MG63 (cell line): ENCODE data around the gene PAWR. TPM values are rescaled to one million over a fixed set of nuclear protein-coding genes. Genes with fewer than 3 reads are reported as not detected.

Source experiments
- DNase-seq: peaks from one replicate; pipeline ENCODE4 v3.0.0-alpha.2; 2020
- H3K27me3 ChIP-seq: fragments of 250-450 bp; sonication (Bioruptor Pico); 2 replicates; pipeline ENCODE4 v1.5.1; 2020; ENCODE audit warnings: mild to moderate bottlenecking, moderate library complexity
- H3K36me3 ChIP-seq: fragments of 250-450 bp; sonication (Bioruptor Pico); 2 replicates; pipeline ENCODE4 v1.5.1; 2020; ENCODE audit warnings: mild to moderate bottlenecking, moderate library complexity
- H3K4me3 ChIP-seq: fragments of 250-450 bp; sonication (Bioruptor Pico); 2 replicates; pipeline ENCODE4 v1.5.1; 2020; ENCODE audit warnings: mild to moderate bottlenecking, moderate library complexity
- H3K9me3 ChIP-seq: fragments of 250-450 bp; sonication (Bioruptor Pico); 2 replicates; pipeline ENCODE4 v1.5.1; 2020; ENCODE audit warnings: mild to moderate bottlenecking, moderate library complexity
- total RNA-seq: library from RNA; depleted of rRNA; stranded (reverse); fragments of >200 nt; shearing (Covaris generic); gene quantifications from 2 replicates; pipeline ENCODE4 v1.2.3, GENCODE V29; 2014; ENCODE audit warnings: low replicate concordance; rRNA removed

Gene PAWR
- total RNA-seq, result 25.5 and 80.3 TPM in 2 replicates

GRCh38 chr12:79690638-79691510, at the start of gene PAWR:
TSS of gene PAWR (minus strand) at chr12:79690964. CDS start at chr12:79690244, 720 bp downstream.
- H3K27me3 ChIP-seq, result no peaks in the 10 kb centered on the region
- H3K36me3 ChIP-seq, result peaks cover 14% of the 10 kb centered on the region
- H3K9me3 ChIP-seq, result no peaks in the 10 kb centered on the region
- peak; percentile 84 for DNase-seq
- peak within 1 kb of the TSS; percentile 96 for H3K4me3 ChIP-seq

GRCh38 chr12:79737875-79738718, 47.3 kb upstream of the PAWR start:
- no peaks in the 10 kb centered on the region for H3K27me3 ChIP-seq
- DNase-seq, result peak; percentile 16
- H3K36me3 ChIP-seq, result no peaks in the 10 kb centered on the region
- no peaks in the 10 kb centered on the region for H3K9me3 ChIP-seq
- H3K4me3 ChIP-seq, result no peak overlapping the region

- no peaks in the 10 kb centered on the region; the same call in 1 of the 2 replicates for H3K9me3 ChIP-seq
- no peaks in the 10 kb centered on the region for H3K27me3 ChIP-seq
- DNase-seq, result no peak
- H3K4me3 ChIP-seq, result no peak overlapping the region
- H3K36me3 ChIP-seq, result no peaks in the 10 kb centered on the region
These were observed 41.9 kb upstream of the PAWR start for GRCh38 chr12:79732638-79733037.

- Histone ChIP-seq H3K27me3 (no peaks in the 10 kb centered on the region), H3K36me3 (no peaks in the 10 kb centered on the region), H3K9me3 (no peaks in the 10 kb centered on the region; the same call in none of the 2 replicates), H3K4me3 (no peak overlapping the region)
- no peak for DNase-seq
These were observed 35.2 kb upstream of the PAWR start for GRCh38 chr12:79725987-79726386.

- Histone ChIP-seq H3K9me3 (no peaks in the 10 kb centered on the region), H3K4me3 (no peak overlapping the region), H3K27me3 (no peaks in the 10 kb centered on the region), H3K36me3 (no peaks in the 10 kb centered on the region)
- DNase-seq, result no peak
These were observed 26.2 kb upstream of the PAWR start for GRCh38 chr12:79717006-79717405.

- Histone ChIP-seq H3K4me3 (no peak overlapping the region), H3K36me3 (no peaks in the 10 kb centered on the region), H3K9me3 (no peaks in the 10 kb centered on the region), H3K27me3 (no peaks in the 10 kb centered on the region)
- no peak for DNase-seq
These were observed 24.5 kb upstream of the PAWR start for GRCh38 chr12:79715308-79715707.

- H3K27me3 ChIP-seq, result no peaks in the 10 kb centered on the region
- DNase-seq, result no peak
- no peaks in the 10 kb centered on the region for H3K36me3 ChIP-seq
- no peak overlapping the region for H3K4me3 ChIP-seq
- H3K9me3 ChIP-seq, result no peaks in the 10 kb centered on the region
These were observed 20.1 kb upstream of the PAWR start for GRCh38 chr12:79710707-79711483.

GRCh38 chr12:79707830-79708229, 17.1 kb upstream of the PAWR start:
- H3K36me3 ChIP-seq, result no peaks in the 10 kb centered on the region
- H3K9me3 ChIP-seq, result no peaks in the 10 kb centered on the region
- DNase-seq, result no peak
- no peak overlapping the region for H3K4me3 ChIP-seq
- no peaks in the 10 kb centered on the region for H3K27me3 ChIP-seq

GRCh38 chr12:79706676-79707075, 15.9 kb upstream of the PAWR start:
- no peak for DNase-seq
- Histone ChIP-seq H3K27me3 (no peaks in the 10 kb centered on the region), H3K36me3 (no peaks in the 10 kb centered on the region), H3K9me3 (no peaks in the 10 kb centered on the region), H3K4me3 (no peak overlapping the region)

GRCh38 chr12:79706156-79706555, 15.4 kb upstream of the PAWR start:
- no peaks in the 10 kb centered on the region for H3K36me3 ChIP-seq

GRCh38 chr12:79698966-79699365, 8.2 kb upstream of the PAWR start:
- H3K9me3 ChIP-seq, result no peaks in the 10 kb centered on the region
- H3K27me3 ChIP-seq, result no peaks in the 10 kb centered on the region
- H3K4me3 ChIP-seq, result no peak overlapping the region
- no peaks in the 10 kb centered on the region for H3K36me3 ChIP-seq
- DNase-seq, result no peak

More at GRCh38 chr12:79706156-79706555, 15.4 kb upstream of the PAWR start:
- no peak overlapping the region for H3K4me3 ChIP-seq
- H3K9me3 ChIP-seq, result no peaks in the 10 kb centered on the region
- DNase-seq, result no peak
- H3K27me3 ChIP-seq, result no peaks in the 10 kb centered on the region

GRCh38 chr12:79696416-79696815, 5.7 kb upstream of the PAWR start:
- no peak overlapping the region for H3K4me3 ChIP-seq
- H3K36me3 ChIP-seq, result no peaks in the 10 kb centered on the region
- DNase-seq, result no peak
- no peaks in the 10 kb centered on the region for H3K9me3 ChIP-seq
- no peaks in the 10 kb centered on the region for H3K27me3 ChIP-seq

GRCh38 chr12:79692860-79693577, 2.3 kb upstream of the PAWR start:
- DNase-seq, result no peak
- peaks cover 10% of the 10 kb centered on the region for H3K36me3 ChIP-seq
- H3K27me3 ChIP-seq, result no peaks in the 10 kb centered on the region
- H3K4me3 ChIP-seq, result peak overlapping the region; percentile 96
- H3K9me3 ChIP-seq, result no peaks in the 10 kb centered on the region

- Histone ChIP-seq H3K9me3 (no peaks in the 10 kb centered on the region), H3K4me3 (peak overlapping the region; percentile 96), H3K27me3 (no peaks in the 10 kb centered on the region), H3K36me3 (peaks cover 14% of the 10 kb centered on the region)
- DNase-seq, result peak; percentile 16
These were observed 916 bp upstream of the PAWR start for GRCh38 chr12:79691511-79692248.

GRCh38 chr12:79690142-79690637, 574 bp downstream of the PAWR start:
- H3K27me3 ChIP-seq, result no peaks in the 10 kb centered on the region
- peaks cover 14% of the 10 kb centered on the region for H3K36me3 ChIP-seq
- no peaks in the 10 kb centered on the region for H3K9me3 ChIP-seq
- peak; percentile 62 for DNase-seq
- peak overlapping the region; percentile 96 for H3K4me3 ChIP-seq
